Endothelial cell of umbilical vein (primary cell): ENCODE data around the gene RASSF5. TPM values are rescaled to one million over a fixed set of nuclear protein-coding genes. Genes with fewer than 3 reads are reported as not detected.

Experiments
- BruUV-seq: library from RNA; stranded (reverse); fragments of 400-500 nt; replicated peaks from 2 replicates; lab custom pipeline; 2021; lab: Mats Ljungman, UMichigan
- CTCF ChIA-PET: fragments of 300-600, 350-600 bp; sonication (Branson Sonifier 250); formaldehyde crosslinking; loops from one replicate; lab custom pipeline; 2021; ENCODE audit warnings: antibody characterized with exemption, inconsistent platforms; lab: Charles Lee
- POLR2A ChIA-PET: fragments of 300-600, 350-600 bp; sonication (Branson Sonifier 250); formaldehyde crosslinking; loops from one replicate; lab custom pipeline; 2021; ENCODE audit warnings: antibody characterized with exemption, inconsistent platforms; lab: Charles Lee
- DNase-seq: peaks from one replicate; pipeline ENCODE4 v3.0.0-alpha.2; 2011; ENCODE audit warnings: low read depth, low spot score
- FAIRE-seq: peaks from 2 replicates; lab custom pipeline; 2011; peaks lifted over from hg19 to GRCh38; lab: Jason Lieb, UNC
- H2AFZ ChIP-seq: 2 replicates; pipeline ENCODE4 v1.6.0; 2012; ENCODE audit warnings: low read depth, low read length, control low read depth, inconsistent platforms
- H3K27ac ChIP-seq: 2 replicates; pipeline ENCODE4 v1.5.1; 2011; ENCODE audit warnings: low read depth, mild to moderate bottlenecking, control low read depth, low read length, moderate library complexity; ENCODE audit not compliant: insufficient read depth
- H3K27me3 ChIP-seq, 2 experiments: 2 replicates each; pipeline versions ENCODE4 v1.6.0 to v1.6.1; 2011; ENCODE audit warnings: low read length in 2 of 2, mixed read lengths in 1 of 2; ENCODE audit not compliant: control insufficient read depth in 2 of 2, insufficient read depth in 2 of 2
- H3K36me3 ChIP-seq, 2 experiments: 2 replicates in 1 of 2; 3 replicates in 1 of 2; pipeline ENCODE4 v1.5.1; 2011; ENCODE audit warnings: low read length in 2 of 2, mild to moderate bottlenecking in 1 of 2, moderate library complexity in 1 of 2; ENCODE audit not compliant: control insufficient read depth in 2 of 2, insufficient read depth in 2 of 2; ENCODE audit errors: extremely low read depth in 1 of 2
- H3K4me1 ChIP-seq: 3 replicates; pipeline ENCODE4 v1.5.1; 2011; ENCODE audit warnings: mild to moderate bottlenecking, low read length; ENCODE audit not compliant: control insufficient read depth, insufficient read depth; ENCODE audit errors: extremely low read depth
- H3K4me2 ChIP-seq: 2 replicates; pipeline ENCODE4 v1.6.1; 2011; ENCODE audit warnings: low read length, control low read depth, mixed read lengths; ENCODE audit not compliant: insufficient read depth
- H3K4me3 ChIP-seq, 3 experiments: fragments of 200-600 bp in 1 of 3; sonication (generic), shearing (Covaris generic) in 1 of 3; replicated peaks in 1 of 3; 2 replicates each; pipeline ENCODE4 v1.5.1; 2011 to 2016; ENCODE audit warnings: control low read depth in 3 of 3, low read length in 3 of 3, mild to moderate bottlenecking in 2 of 3, inconsistent platforms in 1 of 3, low read depth in 1 of 3, moderate library complexity in 1 of 3; ENCODE audit not compliant: insufficient read depth in 1 of 3
- H3K79me2 ChIP-seq: 2 replicates; pipeline ENCODE4 v1.6.0; 2012; ENCODE audit warnings: low read length, inconsistent platforms; ENCODE audit not compliant: control insufficient read depth, insufficient read depth
- H3K9ac ChIP-seq: replicated peaks from 2 replicates; pipeline ENCODE3; 2011; ENCODE audit warnings: low read length, control low read depth; ENCODE audit not compliant: insufficient read depth; ENCODE audit errors: extremely low read depth
- H3K9me1 ChIP-seq: replicated peaks from 3 replicates; pipeline ENCODE4 v1.6.0; 2011; ENCODE audit warnings: mild to moderate bottlenecking, low read length; ENCODE audit not compliant: control insufficient read depth, insufficient read depth; ENCODE audit errors: extremely low read depth
- H3K9me3 ChIP-seq: replicated peaks from 2 replicates; pipeline ENCODE4 v1.5.1; 2012; ENCODE audit warnings: low read length, inconsistent platforms; ENCODE audit not compliant: control insufficient read depth, insufficient read depth
- H4K20me1 ChIP-seq: replicated peaks from 2 replicates; pipeline ENCODE3; 2011; ENCODE audit warnings: mild to moderate bottlenecking, low read length; ENCODE audit not compliant: control insufficient read depth, insufficient read depth; ENCODE audit errors: extremely low read depth
- EZH2 ChIP-seq: IDR thresholded peaks from 2 replicates; pipeline ENCODE4 v1.6.1; 2012; ENCODE audit warnings: borderline replicate concordance, low read depth, mild to moderate bottlenecking, moderate library complexity, low read length, inconsistent platforms; ENCODE audit not compliant: severe bottlenecking
- FOS ChIP-seq: IDR thresholded peaks from 2 replicates; pipeline ENCODE4 v1.6.1; 2011; ENCODE audit warnings: mild to moderate bottlenecking, low read length, moderate library complexity, borderline replicate concordance; ENCODE audit not compliant: insufficient read depth
- GATA2 ChIP-seq: IDR thresholded peaks from 2 replicates; pipeline ENCODE4 v1.7.0; 2011; ENCODE audit warnings: low read depth, mild to moderate bottlenecking, moderate library complexity, mixed read lengths, low read length; ENCODE audit not compliant: insufficient read length, insufficient read depth
- JUN ChIP-seq: IDR thresholded peaks from 2 replicates; pipeline ENCODE4 v1.6.1; 2011; ENCODE audit warnings: borderline replicate concordance, low read depth; ENCODE audit not compliant: insufficient read length, insufficient read depth
- MYC ChIP-seq: IDR thresholded peaks from one replicate; pipeline ENCODE4 v1.6.1; 2011; ENCODE audit warnings: mild to moderate bottlenecking, low read depth, low read length
- POLR2A ChIP-seq: IDR thresholded peaks from 2 replicates; pipeline ENCODE4 v1.6.1; 2012; ENCODE audit warnings: low read depth, mild to moderate bottlenecking, control low read depth, low read length
- POLR2AphosphoS5 ChIP-seq: IDR thresholded peaks from 2 replicates; pipeline ENCODE4 v1.6.1; 2012; ENCODE audit warnings: low read depth, mild to moderate bottlenecking, control low read depth, low read length, moderate library complexity; ENCODE audit not compliant: insufficient read depth
- dilution Hi-C: fragments of 300-500 bp; cut with MboI; formaldehyde crosslinking; loops from one replicate; pipeline ENCODE4 v1.15.0; 2019; ENCODE audit warnings: low sequenced_read_pairs; ENCODE audit not compliant: extremely low pct_ligation_motif_present
- intact Hi-C: fragments of 100-400 bp; cut with micrococcal nuclease; formaldehyde crosslinking; loops from one replicate; pipeline ENCODE4 v1.10.0; 2022
- polyA plus RNA-seq, 4 experiments: library from polyadenylated mRNA; depleted of rRNA in 3 of 4; stranded (reverse) in 3 of 4; unstranded in 1 of 4; fragments of >200 nt; gene quantifications; 2 replicates each; pipeline versions ENCODE4 v1.2.1 to v1.2.3, GENCODE V29; 2011 to 2012; ENCODE audit warnings: missing spikeins in 1 of 4
- total RNA-seq: library from RNA; stranded (reverse); gene quantifications from 2 replicates; pipeline ENCODE4 v1.2.3, GENCODE V29; 2021
- TF ChIP-seq, protein P1 (sequence below), 2 donors: IDR thresholded peaks; 1 replicate in 1 of 2; 2 replicates in 1 of 2; pipeline ENCODE4 v1.5.1; 2011; ENCODE audit warnings: low read length in 2 of 2, mild to moderate bottlenecking in 2 of 2, moderate library complexity in 2 of 2, control low read depth in 1 of 2, inconsistent platforms in 1 of 2, low read depth in 1 of 2; ENCODE audit not compliant: insufficient read depth in 1 of 2; ENCODE audit errors: extremely low read depth in 1 of 2
- TF ChIP-seq, protein P2 (sequence below): IDR thresholded peaks from 2 replicates; pipeline ENCODE4 v1.6.1; 2011; ENCODE audit not compliant: insufficient read depth, insufficient read length

The RASSF5 gene
- total and polyA plus RNA-seq, 2 donors (not counting 3 experiments of a cell fraction or from before 2014, with no cell fraction given), result 0.23 to 0.60 TPM

DNA sequence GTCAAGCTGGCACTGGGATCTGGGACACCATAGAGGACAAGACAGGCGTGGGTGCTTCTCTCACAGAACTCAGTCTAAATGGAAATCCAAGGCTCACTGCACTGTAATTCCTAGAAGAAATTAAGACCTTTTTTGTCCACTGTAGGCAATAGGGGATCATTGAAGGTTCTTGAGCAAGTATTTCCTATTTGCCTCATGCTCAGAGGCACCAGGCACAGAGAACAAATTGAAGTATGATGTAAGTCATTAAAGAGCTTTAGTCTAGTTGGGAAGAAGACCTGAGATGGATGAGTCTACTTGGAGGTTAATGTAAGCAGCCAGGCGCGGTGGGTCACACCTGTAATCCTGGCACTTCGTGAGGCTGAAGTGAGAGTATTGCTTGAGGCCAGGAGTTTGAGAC is 70.3 kb downstream of the RASSF5 start:
- Histone ChIP-seq H3K27me3 (no peaks in the 10 kb centered on the region), H2AFZ (no peak overlapping the region), H3K27ac (no peak overlapping the region), H3K4me3 (no peak overlapping the region), H3K9me3 (no peaks in the 10 kb centered on the region), H3K9me1 (no peaks in the 10 kb centered on the region), H3K79me2 (no peaks in the 10 kb centered on the region), H3K4me2 (no peak overlapping the region), H4K20me1 (no peaks in the 10 kb centered on the region), H3K4me1 (peaks cover 23% of the 10 kb centered on the region), H3K9ac (no peak overlapping the region), H3K36me3 (no peaks in the 10 kb centered on the region)
- BruUV-seq, result no TSS peak
- intact Hi-C loops, result loop anchor here (2.0 kb wide), 1 partner anchor 21 kb away; no protein-coding TSS in a partner anchor
- FAIRE-seq, result no peak
- no peak for DNase-seq
- dilution Hi-C loops, result no loop called here
- POLR2A ChIA-PET, result no interaction called here
- CTCF ChIA-PET, result interaction anchor here (1.1 to 16.8 kb wide), 6 partner anchors 13 to 108 kb away, joined by 3 to 427 read pairs (median 5); partner anchors contain the start of gene IKBKE
- TF ChIP-seq MYC (no peak), JUN (no peak), EZH2 (no peak), GATA2 (no peak), FOS (no peak), POLR2A (no peak), POLR2AphosphoS5 (no peak)
- TF ChIP-seq, protein P1, sequence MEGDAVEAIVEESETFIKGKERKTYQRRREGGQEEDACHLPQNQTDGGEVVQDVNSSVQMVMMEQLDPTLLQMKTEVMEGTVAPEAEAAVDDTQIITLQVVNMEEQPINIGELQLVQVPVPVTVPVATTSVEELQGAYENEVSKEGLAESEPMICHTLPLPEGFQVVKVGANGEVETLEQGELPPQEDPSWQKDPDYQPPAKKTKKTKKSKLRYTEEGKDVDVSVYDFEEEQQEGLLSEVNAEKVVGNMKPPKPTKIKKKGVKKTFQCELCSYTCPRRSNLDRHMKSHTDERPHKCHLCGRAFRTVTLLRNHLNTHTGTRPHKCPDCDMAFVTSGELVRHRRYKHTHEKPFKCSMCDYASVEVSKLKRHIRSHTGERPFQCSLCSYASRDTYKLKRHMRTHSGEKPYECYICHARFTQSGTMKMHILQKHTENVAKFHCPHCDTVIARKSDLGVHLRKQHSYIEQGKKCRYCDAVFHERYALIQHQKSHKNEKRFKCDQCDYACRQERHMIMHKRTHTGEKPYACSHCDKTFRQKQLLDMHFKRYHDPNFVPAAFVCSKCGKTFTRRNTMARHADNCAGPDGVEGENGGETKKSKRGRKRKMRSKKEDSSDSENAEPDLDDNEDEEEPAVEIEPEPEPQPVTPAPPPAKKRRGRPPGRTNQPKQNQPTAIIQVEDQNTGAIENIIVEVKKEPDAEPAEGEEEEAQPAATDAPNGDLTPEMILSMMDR (IDR thresholded peaks at IDR 0.05; ENCODE audit: extremely low read depth in 1 of 2, insufficient read depth in 1 of 2, low read depth in 1 of 2, low read length in 2 of 2), result no peak
- TF ChIP-seq, protein P2, sequence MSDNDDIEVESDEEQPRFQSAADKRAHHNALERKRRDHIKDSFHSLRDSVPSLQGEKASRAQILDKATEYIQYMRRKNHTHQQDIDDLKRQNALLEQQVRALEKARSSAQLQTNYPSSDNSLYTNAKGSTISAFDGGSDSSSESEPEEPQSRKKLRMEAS, result no peak
